Mesendoderm (in vitro differentiated cells): Measurements from ENCODE around the gene TMEM169.
"Not testable (repeated sequence)": the region's sequence is repeated elsewhere in the genome, so short reads cannot be mapped to it uniquely, and the experiment has no call there.

Experiments used
- DNase-seq: peaks from one replicate; pipeline ENCODE4 v3.0.0; 2013
- H2AK5ac ChIP-seq: 2 replicates; pipeline ENCODE4 v1.6.1; 2013; ENCODE audit warnings: low read length, inconsistent platforms
- H2BK120ac ChIP-seq: 2 replicates; pipeline ENCODE4 v1.6.1; 2013; ENCODE audit warnings: low read depth, mild to moderate bottlenecking, low read length, moderate library complexity, mixed read lengths
- H2BK15ac ChIP-seq: replicated peaks from 2 replicates; pipeline ENCODE4 v1.6.1; 2013; ENCODE audit warnings: low read depth, mild to moderate bottlenecking, moderate library complexity
- H2BK5ac ChIP-seq: 2 replicates; pipeline ENCODE4 v1.6.1; 2013; ENCODE audit warnings: low read length, inconsistent platforms
- H3K18ac ChIP-seq: 2 replicates; pipeline ENCODE4 v1.6.1; 2013; ENCODE audit warnings: mild to moderate bottlenecking, low read length, mixed read lengths
- H3K23ac ChIP-seq: one replicate; pipeline ENCODE4 v1.6.1; 2013; ENCODE audit warnings: low read length
- H3K27ac ChIP-seq: 2 replicates; pipeline ENCODE4 v1.5.1; 2013; ENCODE audit warnings: low read depth, mild to moderate bottlenecking, inconsistent platforms, low read length, moderate library complexity
- H3K27me3 ChIP-seq: 2 replicates; pipeline ENCODE4 v1.6.1; 2013; ENCODE audit warnings: low read length, control low read depth, mild to moderate bottlenecking, inconsistent platforms; ENCODE audit not compliant: insufficient read depth, poor library complexity
- H3K36me3 ChIP-seq: 2 replicates; pipeline ENCODE4 v1.6.1; 2013; ENCODE audit warnings: low read length, inconsistent platforms; ENCODE audit not compliant: control insufficient read depth, insufficient read depth
- H3K4ac ChIP-seq: one replicate; pipeline ENCODE4 v1.6.1; 2013; ENCODE audit warnings: low read depth, mild to moderate bottlenecking, low read length, moderate library complexity
- H3K4me1 ChIP-seq: 2 replicates; pipeline ENCODE4 v1.6.1; 2013; ENCODE audit warnings: low read depth, low read length, inconsistent platforms; ENCODE audit not compliant: control insufficient read depth
- H3K4me2 ChIP-seq: 2 replicates; pipeline ENCODE4 v1.6.1; 2013; ENCODE audit warnings: low read length
- H3K4me3 ChIP-seq: 2 replicates; pipeline ENCODE4 v1.5.1; 2013; ENCODE audit warnings: mild to moderate bottlenecking, low read length
- H3K56ac ChIP-seq: one replicate; pipeline ENCODE4 v1.6.1; 2013; ENCODE audit warnings: low read length
- H3K79me1 ChIP-seq: 2 replicates; pipeline ENCODE4 v1.6.1; 2013; ENCODE audit warnings: low read length, inconsistent platforms
- H3K79me2 ChIP-seq: 2 replicates; pipeline ENCODE4 v1.6.1; 2013; ENCODE audit warnings: mild to moderate bottlenecking, low read length; ENCODE audit not compliant: control insufficient read depth, insufficient read depth
- H3K9ac ChIP-seq: 2 replicates; pipeline ENCODE4 v1.6.1; 2013; ENCODE audit warnings: low read length, inconsistent platforms
- H4K5ac ChIP-seq: one replicate; pipeline ENCODE4 v1.6.1; 2013; ENCODE audit warnings: low read length
- H4K8ac ChIP-seq: one replicate; pipeline ENCODE4 v1.6.1; 2013; ENCODE audit warnings: low read depth, mild to moderate bottlenecking, control low read depth, low read length, moderate library complexity
- WGBS: extraction: QIAGEN DNeasy Blood & Tissue Kit; methylation state at CpG from one replicate; pipeline ENCODE4 v1.1.7; 2013; ENCODE audit warnings: low lambda C conversion rate, missing lambda C conversion rate; ENCODE audit not compliant: insufficient coverage; ENCODE audit errors: extremely low coverage; 5-methylcytosine and 5-hydroxymethylcytosine counted together

The TMEM169 gene

DNA sequence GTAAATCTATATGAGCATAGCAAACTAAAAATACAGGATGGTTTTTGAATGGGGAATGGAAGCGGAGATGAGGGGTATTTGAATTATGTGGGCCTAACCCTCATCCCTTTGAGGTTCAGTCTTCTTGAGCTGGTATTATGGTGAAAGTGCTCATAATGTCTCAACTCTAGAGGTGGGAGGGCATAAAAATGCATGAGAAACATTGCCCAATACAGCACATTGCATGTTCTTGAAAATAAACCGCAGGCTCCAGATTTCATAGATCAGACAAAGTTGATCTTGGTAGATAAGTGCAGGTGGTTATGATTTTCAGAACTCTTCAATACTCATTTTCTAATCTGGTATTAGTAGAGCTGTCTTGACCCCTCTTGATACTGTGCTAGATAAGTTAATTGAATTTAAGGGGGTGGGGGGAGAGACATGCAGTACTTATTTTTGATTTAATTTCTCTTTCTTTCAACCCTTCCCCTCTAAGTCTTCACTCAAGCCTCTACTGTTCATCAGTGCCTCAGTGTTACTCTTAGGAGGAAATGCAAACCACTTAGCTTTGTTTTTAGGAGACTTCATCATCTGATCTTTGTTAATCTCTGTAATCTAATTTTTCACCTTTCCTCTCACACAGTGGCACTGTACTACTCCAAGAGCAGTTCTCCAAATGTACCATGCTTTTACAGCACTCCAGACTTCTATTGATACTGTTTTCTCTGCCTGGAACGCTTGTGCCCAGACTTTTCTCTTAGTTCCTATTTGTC lies 49.6 kb downstream of the TMEM169 start:
- H3K36me3 ChIP-seq = peaks cover 21% of the 10 kb centered on the region
- H3K79me1 ChIP-seq = peaks cover 17% of the 10 kb centered on the region
- no peak overlapping the region for H2BK5ac ChIP-seq
- no peak for DNase-seq
- H3K79me2 ChIP-seq = peaks cover 9% of the 10 kb centered on the region
- no peak overlapping the region for H4K8ac ChIP-seq
- no peak overlapping the region for H3K4ac ChIP-seq
- no peak overlapping the region for H3K23ac ChIP-seq
- no peak overlapping the region for H3K27ac ChIP-seq
- no CpG with 5 or more reads among the region's 3 CpGs for WGBS
- no peak overlapping the region for H3K4me2 ChIP-seq
- H3K4me3 ChIP-seq = no peak overlapping the region
- H3K18ac ChIP-seq = no peak overlapping the region
- no peak overlapping the region for H2BK120ac ChIP-seq
- no peak overlapping the region for H3K56ac ChIP-seq
- no peak overlapping the region for H4K5ac ChIP-seq
- H3K4me1 ChIP-seq = no peaks in the 10 kb centered on the region
- H2AK5ac ChIP-seq = no peak overlapping the region
- H3K27me3 ChIP-seq = no peaks in the 10 kb centered on the region
- no peak overlapping the region for H2BK15ac ChIP-seq
- H3K9ac ChIP-seq = no peak overlapping the region

DNA sequence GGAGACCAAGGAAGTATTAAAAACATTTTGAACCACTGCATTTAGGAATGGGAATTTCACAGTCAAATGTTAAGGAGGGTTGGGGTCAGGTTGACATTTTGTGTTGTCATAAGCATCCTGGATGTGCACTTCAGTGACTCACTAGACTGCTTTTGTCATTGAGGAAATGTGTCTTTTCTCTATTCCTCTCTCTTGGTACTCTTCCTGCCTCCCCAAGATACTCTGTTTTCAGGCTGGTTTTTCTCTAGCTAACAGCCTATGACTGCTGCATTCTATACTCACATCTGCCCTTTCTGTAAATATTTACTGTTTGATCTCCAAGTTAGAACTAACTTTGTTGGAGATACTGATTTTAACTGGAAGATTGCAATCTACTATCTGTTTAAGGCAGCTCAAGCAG lies 50.9 kb downstream of the TMEM169 start:
- H4K5ac ChIP-seq = no peak overlapping the region
- DNase-seq = no peak
- peaks cover 18% of the 10 kb centered on the region for H3K79me1 ChIP-seq
- H3K36me3 ChIP-seq = peaks cover 24% of the 10 kb centered on the region
- H2BK120ac ChIP-seq = no peak overlapping the region
- no peak overlapping the region for H2BK5ac ChIP-seq
- no peak overlapping the region for H3K4ac ChIP-seq
- no peak overlapping the region for H3K56ac ChIP-seq
- no peaks in the 10 kb centered on the region for H3K27me3 ChIP-seq
- H2BK15ac ChIP-seq = no peak overlapping the region
- no peak overlapping the region for H3K23ac ChIP-seq
- no peak overlapping the region for H3K27ac ChIP-seq
- H4K8ac ChIP-seq = no peak overlapping the region
- no peak overlapping the region for H3K18ac ChIP-seq
- H3K79me2 ChIP-seq = peaks cover 7% of the 10 kb centered on the region
- no peak overlapping the region for H3K4me2 ChIP-seq
- no peak overlapping the region for H3K4me3 ChIP-seq
- no peak overlapping the region for H3K9ac ChIP-seq
- H2AK5ac ChIP-seq = no peak overlapping the region
- H3K4me1 ChIP-seq = no peaks in the 10 kb centered on the region

DNA sequence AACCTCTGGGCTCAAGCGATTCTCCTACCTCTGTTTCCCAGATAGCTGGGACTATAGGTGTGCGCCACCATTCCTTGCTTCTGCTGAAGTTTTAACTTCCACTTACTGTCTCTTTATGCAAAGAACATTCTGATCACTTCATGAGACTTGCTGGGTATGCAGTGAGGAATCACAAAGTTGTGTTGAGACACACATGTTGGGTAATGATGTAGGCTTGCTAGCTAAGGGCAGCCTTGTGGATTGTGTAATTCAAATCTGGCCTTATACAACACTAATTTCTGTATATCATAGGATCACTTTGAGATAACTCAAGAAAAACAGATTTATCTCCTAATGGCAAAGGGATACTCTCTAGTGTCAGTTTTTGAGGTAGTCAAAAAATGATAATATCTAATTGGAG lies 51.7 kb downstream of the TMEM169 start:
- Histone ChIP-seq H3K9ac (no peak overlapping the region), H3K56ac (no peak overlapping the region), H3K79me2 (peaks cover 10% of the 10 kb centered on the region), H2BK5ac (no peak overlapping the region), H2BK120ac (no peak overlapping the region), H2AK5ac (no peak overlapping the region), H4K5ac (no peak overlapping the region), H2BK15ac (no peak overlapping the region), H3K79me1 (peaks cover 22% of the 10 kb centered on the region), H3K4me1 (no peaks in the 10 kb centered on the region), H4K8ac (no peak overlapping the region), H3K23ac (no peak overlapping the region), H3K27ac (no peak overlapping the region), H3K4ac (no peak overlapping the region), H3K4me2 (no peak overlapping the region), H3K18ac (no peak overlapping the region), H3K36me3 (peaks cover 28% of the 10 kb centered on the region), H3K27me3 (peaks cover 2% of the 10 kb centered on the region), H3K4me3 (no peak overlapping the region)
- no peak for DNase-seq
- WGBS = no CpG with 5 or more reads among the region's 2 CpGs

DNA sequence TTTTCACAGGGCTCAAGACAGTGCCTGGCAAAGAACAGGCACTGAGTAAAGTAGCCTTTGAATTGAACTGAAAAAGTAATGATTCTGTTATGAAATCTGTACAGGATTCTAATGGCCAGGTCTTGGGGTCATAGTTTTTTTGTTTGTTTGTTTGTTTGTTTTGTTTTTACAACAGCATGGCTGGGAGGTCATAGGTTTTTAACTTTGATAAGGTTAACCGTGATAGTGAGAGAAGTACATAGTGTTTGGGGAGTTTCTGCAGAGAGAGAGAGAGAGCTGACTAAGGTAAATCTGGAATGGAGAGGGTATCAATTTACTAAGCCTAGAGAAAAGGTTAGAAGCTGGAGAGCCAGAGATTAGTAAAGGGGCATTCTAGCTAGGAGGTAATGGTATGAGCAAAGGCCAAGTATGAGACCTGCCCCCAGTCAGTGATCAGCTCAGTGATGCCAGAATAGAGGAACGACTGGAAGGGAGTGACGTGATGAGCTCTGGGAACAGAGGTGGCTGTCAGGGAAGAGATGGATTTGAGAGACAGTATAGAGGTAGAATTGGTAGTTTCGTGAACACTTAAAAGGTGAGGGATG lies 53.3 kb downstream of the TMEM169 start:
- Histone ChIP-seq H2BK120ac (no peak overlapping the region), H3K79me2 (peaks cover 4% of the 10 kb centered on the region), H3K79me1 (peaks cover 16% of the 10 kb centered on the region), H2BK15ac (no peak overlapping the region), H3K4ac (no peak overlapping the region), H3K27me3 (peaks cover 2% of the 10 kb centered on the region), H3K4me2 (no peak overlapping the region), H3K4me1 (no peaks in the 10 kb centered on the region), H3K23ac (no peak overlapping the region), H4K5ac (no peak overlapping the region), H3K36me3 (peaks cover 24% of the 10 kb centered on the region), H3K9ac (no peak overlapping the region), H3K27ac (no peak overlapping the region), H4K8ac (no peak overlapping the region), H2AK5ac (no peak overlapping the region), H3K56ac (no peak overlapping the region), H3K18ac (no peak overlapping the region), H3K4me3 (no peak overlapping the region), H2BK5ac (no peak overlapping the region)
- DNase-seq = no peak
- no CpG with 5 or more reads among the region's 4 CpGs for WGBS

- Histone ChIP-seq H2BK5ac (no peak overlapping the region), H2BK120ac (no peak overlapping the region), H3K4me1 (no peaks in the 10 kb centered on the region), H4K5ac (no peak overlapping the region), H3K56ac (no peak overlapping the region), H3K18ac (no peak overlapping the region), H3K36me3 (peaks cover 24% of the 10 kb centered on the region), H4K8ac (no peak overlapping the region), H3K4me2 (no peak overlapping the region), H2BK15ac (no peak overlapping the region), H3K79me2 (peaks cover 9% of the 10 kb centered on the region), H3K4me3 (no peak overlapping the region), H3K23ac (no peak overlapping the region), H3K27ac (no peak overlapping the region), H2AK5ac (no peak overlapping the region), H3K9ac (no peak overlapping the region), H3K79me1 (peaks cover 21% of the 10 kb centered on the region), H3K27me3 (peaks cover 2% of the 10 kb centered on the region), H3K4ac (no peak overlapping the region)
- DNase-seq = peak; percentile 73
Measured at GRCh38 chr2:216139884-216140283, 58.2 kb downstream of the TMEM169 start.

GRCh38 chr2:216141516-216141915 lies 59.8 kb downstream of the TMEM169 start:
- H3K4me3 ChIP-seq, H3K27me3 ChIP-seq, DNase-seq, H3K4ac ChIP-seq, H3K4me1 ChIP-seq, H3K4me2 ChIP-seq, H3K9ac ChIP-seq, H3K18ac ChIP-seq, H4K8ac ChIP-seq, H3K27ac ChIP-seq, H2AK5ac ChIP-seq, H2BK120ac ChIP-seq, H3K23ac ChIP-seq, H2BK15ac ChIP-seq, H3K79me2 ChIP-seq, H3K56ac ChIP-seq, H2BK5ac ChIP-seq, H4K5ac ChIP-seq: not testable (repeated sequence)
- Histone ChIP-seq H3K79me1 (peaks cover 19% of the 10 kb centered on the region), H3K36me3 (peaks cover 23% of the 10 kb centered on the region)
- WGBS = no CpG with 5 or more reads among the region's 4 CpGs
